Fibroblast of pulmonary artery (primary cell): ENCODE measurements around the gene ZCCHC8.
A peak's percentile ranks its signal among the peaks of the same experiment; 100 is the strongest.
"Not testable (repeated sequence)": the region's sequence is repeated elsewhere in the genome, so short reads cannot be mapped to it uniquely, and the experiment has no call there.

ENCODE experiments used
- DNase-seq: peaks from one replicate; pipeline ENCODE4 v3.0.0-alpha.2; 2010; ENCODE audit warnings: low read depth
- H3K4me3 ChIP-seq: replicated peaks from 2 replicates; pipeline ENCODE4 v1.5.1; 2011; ENCODE audit warnings: low read depth, mild to moderate bottlenecking, control low read depth, low read length, moderate library complexity
- TF ChIP-seq, protein P1 (sequence below): IDR thresholded peaks from 2 replicates; pipeline ENCODE4 v1.5.1; 2011; ENCODE audit warnings: mild to moderate bottlenecking, control low read depth, low read length, inconsistent platforms; ENCODE audit errors: missing control alignments

The ZCCHC8 gene

DNA sequence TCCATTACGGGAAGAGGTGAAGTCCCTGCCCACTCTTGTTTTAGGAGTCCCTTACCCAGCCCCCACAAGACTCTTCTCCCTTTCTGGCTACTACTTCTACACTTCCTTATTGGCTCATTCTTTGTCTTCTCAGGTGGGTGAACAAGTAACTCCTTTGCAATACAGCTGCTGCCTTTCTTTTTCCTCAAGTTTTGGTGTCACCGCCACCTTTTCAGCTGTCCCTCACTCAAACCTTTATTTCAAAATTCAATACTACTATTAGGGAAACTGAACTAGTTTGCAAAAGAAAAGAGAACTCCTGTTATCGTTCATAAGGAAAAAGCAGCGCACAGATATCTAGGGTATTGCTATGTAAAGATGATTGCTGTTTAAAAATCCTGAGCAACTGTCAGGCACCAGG, 19.9 kb upstream of the ZCCHC8 start:
- H3K4me3 ChIP-seq: no peak overlapping the region
- TF ChIP-seq, protein P1, sequence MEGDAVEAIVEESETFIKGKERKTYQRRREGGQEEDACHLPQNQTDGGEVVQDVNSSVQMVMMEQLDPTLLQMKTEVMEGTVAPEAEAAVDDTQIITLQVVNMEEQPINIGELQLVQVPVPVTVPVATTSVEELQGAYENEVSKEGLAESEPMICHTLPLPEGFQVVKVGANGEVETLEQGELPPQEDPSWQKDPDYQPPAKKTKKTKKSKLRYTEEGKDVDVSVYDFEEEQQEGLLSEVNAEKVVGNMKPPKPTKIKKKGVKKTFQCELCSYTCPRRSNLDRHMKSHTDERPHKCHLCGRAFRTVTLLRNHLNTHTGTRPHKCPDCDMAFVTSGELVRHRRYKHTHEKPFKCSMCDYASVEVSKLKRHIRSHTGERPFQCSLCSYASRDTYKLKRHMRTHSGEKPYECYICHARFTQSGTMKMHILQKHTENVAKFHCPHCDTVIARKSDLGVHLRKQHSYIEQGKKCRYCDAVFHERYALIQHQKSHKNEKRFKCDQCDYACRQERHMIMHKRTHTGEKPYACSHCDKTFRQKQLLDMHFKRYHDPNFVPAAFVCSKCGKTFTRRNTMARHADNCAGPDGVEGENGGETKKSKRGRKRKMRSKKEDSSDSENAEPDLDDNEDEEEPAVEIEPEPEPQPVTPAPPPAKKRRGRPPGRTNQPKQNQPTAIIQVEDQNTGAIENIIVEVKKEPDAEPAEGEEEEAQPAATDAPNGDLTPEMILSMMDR: no peak
- DNase-seq: no peak

DNA sequence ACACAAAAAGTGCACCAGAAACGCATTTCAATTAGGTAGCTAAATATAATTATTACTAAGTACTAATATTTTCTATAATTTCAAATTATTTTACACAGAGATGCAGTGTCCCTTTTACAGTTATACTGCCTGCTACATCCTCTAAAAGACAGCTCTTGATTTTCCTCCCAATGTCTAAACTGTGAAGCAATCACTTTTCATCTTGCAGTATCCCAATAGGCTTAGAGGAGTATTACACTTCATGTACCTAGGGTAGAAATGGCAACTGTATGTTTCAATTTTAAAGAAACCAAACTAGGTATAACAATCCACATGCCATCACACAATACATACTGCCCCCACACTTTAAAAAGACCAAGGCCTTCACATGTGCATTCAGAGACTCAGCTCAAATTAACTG, 18.7 kb upstream of the ZCCHC8 start:
- no peak overlapping the region for H3K4me3 ChIP-seq
- TF ChIP-seq, protein P1: no peak
- no peak for DNase-seq

DNA sequence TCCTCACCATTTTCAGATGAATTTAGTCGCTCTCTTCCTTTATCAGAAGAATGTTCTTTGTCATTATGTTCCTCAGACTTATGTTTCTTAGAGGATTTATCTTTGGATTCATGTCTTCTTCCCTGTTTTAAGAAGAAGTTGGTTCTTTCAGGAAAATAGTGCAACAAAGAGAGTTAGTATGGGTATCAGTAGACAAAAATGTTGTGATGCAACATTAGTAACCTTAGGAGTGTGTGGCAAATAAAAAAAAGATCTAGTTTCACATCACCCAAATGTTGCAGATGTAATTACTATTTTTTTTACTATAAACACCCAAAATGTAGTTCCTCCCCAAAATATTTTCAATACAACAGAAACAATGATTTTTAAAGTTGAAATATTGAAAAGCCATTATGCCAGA, 18.2 kb upstream of the ZCCHC8 start:
- DNase-seq: no peak
- TF ChIP-seq, protein P1: no peak
- no peak overlapping the region for H3K4me3 ChIP-seq

DNA sequence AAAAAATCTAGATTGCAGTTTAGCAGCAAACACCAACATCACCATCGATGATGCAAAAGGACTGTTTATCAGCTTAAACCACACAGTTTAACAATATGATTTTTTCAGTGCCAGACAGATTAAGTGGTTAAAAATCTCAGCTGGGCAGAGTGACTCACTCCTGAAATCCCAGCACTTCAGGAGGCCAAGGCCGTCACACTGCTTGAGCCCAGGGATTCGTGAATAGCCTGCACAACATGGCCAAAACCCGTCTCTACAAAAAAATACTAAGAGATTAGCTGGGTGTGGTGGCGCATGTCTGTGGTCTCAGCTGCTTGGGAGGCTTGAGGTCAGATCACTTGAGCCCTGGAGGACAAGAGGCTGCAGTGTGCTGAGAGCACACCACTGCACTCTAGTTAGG, 17.1 kb upstream of the ZCCHC8 start:
- H3K4me3 ChIP-seq: no peak overlapping the region
- DNase-seq: peak; percentile 95
- TF ChIP-seq, protein P1: no peak

DNA sequence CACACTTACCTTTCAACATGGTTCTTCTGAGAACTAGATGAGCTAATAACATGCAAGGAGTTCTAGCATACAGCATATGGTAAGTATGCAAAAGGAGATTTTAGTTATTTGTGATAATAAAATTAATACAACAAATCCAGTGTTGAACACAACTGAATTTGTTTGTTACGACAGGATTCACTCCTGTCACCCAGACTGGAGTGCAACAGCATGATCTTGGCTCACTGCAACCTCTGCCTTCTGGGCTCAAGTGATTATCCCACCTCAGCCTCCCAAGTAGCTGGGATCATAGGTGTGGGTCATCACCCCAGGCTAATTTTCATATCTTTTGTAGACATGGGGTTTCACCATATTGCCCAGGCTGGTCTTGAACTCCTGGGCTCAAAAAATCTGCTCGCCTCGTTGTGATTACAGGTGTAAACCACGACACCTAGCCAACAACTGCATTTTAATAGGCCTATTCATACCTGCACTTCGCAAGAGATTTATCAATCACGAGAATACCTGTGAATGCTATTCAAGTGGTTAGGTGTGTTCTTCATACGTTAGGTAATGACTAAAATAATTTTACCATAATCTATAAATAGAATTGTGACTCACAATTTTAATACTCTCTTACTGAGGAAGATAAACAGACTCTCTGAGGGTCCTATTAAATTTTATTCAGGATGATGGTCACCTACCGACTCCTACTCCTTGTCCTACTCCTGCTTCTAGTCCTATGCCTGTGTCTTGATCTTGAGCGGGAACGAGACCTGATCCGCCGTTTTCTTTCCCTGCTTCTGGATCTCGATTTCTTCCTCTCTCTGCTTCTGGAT, 16.0 kb upstream of the ZCCHC8 start:
- DNase-seq: no peak
- TF ChIP-seq, protein P1: no peak

DNA sequence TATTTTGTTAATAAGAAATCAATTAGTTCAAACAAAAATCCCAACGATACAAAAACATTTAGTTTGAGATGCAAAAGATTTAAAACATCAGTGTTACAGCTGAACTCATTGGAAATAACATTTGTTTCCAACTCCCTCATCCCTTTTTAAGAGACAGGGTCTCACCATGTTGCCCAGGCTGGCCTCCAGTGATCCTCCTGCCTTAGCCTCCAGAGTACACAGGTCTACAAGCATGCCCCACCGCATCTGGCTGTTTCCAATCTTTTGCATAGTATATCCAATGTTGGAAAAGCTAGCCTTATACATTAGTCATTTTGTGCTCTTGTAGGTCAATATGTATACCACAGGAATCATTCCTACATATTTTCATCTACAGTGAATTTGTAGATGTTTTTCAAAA, 14.5 kb upstream of the ZCCHC8 start:
- no peak for DNase-seq
- TF ChIP-seq, protein P1: no peak
- H3K4me3 ChIP-seq: no peak overlapping the region

More for the DNA sequence above, 16.0 kb upstream of the ZCCHC8 start:
- H3K4me3 ChIP-seq: no peak overlapping the region

DNA sequence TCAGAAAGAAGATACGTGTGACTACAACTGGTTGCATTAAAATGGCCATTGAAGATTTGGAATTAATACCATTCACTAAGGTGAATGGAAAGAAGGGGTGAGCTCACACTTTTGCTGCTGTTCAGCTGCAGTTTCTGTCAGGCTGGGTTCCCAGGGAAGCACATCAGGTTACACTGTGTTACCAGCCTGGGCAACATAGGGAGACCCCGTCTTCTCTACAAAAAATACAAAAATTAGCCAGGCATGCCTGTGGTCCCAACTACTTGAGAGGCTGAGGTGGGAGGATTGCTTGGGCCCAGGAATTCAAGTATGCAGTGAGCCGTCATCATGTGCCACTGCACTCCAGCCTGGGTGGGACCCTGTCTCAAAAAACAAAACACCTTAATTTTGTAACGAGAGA, 12.9 kb upstream of the ZCCHC8 start:
- H3K4me3 ChIP-seq: no peak overlapping the region
- DNase-seq: no peak
- TF ChIP-seq, protein P1: no peak

DNA sequence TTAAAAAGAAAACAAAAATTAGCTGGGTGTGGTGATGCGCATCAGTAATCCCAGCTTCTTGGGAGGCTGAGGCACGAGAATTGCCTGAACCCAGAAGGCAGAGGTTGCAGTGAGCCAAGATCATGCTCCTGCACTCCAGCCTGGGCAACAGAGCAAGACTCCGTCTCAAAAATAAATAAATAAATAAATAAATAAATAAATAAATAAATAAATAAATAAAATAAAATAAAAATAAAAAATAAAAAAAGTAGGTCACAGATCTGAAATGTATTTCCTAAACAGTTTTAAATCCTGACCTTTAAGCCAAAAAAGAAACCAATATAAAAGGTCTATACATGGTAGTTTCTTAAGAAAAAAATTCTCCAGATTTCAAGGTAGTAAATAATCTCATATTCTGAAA, 12.3 kb upstream of the ZCCHC8 start:
- H3K4me3 ChIP-seq, DNase-seq: not testable (repeated sequence)
